Fibroblast of peridontal ligament (primary cell): Measurements from ENCODE around the gene ADAMTS19.
"Not testable (repeated sequence)": the region's sequence is repeated elsewhere in the genome, so short reads cannot be mapped to it uniquely, and the experiment has no call there.

Experiments used
- DNase-seq: peaks from one replicate; pipeline ENCODE4 v3.0.0-alpha.2; 2010; ENCODE audit errors: extremely low read depth

ADAMTS19 gene

DNA sequence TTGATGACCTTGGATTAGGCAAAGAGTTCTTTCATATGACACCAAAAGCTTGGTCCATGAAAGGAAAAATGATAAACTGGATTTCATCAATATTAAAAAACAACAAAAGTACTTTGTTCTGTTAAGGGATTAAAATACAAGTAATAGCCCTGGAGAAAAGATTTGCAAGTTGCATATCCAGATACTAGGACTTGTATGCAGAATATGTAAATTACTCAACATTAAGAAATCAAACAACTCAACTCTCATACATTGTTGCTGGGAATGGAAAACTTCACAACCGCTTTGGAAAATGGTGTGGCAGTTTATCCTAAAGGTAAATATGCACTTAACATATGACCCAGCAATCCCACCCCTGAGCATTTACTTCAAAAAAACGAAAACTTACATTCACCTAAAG is 112.0 kb downstream of the ADAMTS19 start:
- no peak for DNase-seq

DNA sequence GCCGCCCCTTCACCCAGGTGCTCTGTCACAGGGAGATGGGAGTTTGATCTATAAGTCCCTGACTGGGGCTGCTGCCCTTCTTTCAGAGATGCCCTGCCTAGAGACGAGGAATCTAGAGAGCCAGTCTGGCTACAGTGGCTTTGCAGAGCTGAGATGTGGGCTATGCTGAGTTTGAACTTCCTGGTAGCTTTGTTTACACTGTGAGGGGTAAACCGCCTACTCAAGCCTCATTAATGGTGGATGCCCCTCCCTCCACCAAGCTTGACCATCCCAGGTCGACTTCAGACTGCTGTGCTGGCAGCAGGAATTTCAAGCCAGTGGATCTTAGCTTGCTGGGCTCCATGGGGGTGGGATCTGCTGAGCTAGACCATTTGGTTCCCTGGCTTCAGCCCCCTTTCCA is 124.4 kb downstream of the ADAMTS19 start:
- not testable (repeated sequence) for DNase-seq

DNA sequence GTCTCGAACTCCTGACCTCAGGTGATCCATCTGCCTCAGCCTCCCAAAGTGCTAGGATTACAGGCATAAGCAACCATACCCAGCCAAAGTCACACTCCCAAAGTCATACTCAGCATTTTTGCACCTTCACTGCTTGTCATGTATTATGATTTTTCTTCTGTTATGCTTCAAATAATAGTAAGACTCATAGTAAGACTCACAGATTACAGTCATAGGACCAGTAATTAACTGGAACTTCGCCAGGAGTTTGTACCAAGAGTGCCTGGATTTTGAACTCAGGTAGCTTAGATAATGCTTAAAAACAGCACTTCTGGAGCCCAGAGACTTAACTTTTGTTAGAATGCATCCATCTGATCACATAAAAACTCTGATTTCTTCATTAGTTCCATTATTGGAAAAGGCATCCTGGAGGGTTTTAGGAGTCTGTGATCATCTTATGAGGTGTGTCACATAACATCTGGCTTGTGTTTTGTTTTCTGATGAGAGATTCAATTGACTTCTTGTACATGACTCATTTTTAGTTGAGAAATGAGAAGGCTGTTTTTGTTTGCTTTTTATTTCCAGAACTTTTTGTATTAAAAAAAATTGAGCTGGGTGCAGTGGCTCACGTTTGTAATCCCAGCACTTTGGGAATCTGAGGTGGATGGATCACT is 131.5 kb downstream of the ADAMTS19 start:
- no peak for DNase-seq

DNA sequence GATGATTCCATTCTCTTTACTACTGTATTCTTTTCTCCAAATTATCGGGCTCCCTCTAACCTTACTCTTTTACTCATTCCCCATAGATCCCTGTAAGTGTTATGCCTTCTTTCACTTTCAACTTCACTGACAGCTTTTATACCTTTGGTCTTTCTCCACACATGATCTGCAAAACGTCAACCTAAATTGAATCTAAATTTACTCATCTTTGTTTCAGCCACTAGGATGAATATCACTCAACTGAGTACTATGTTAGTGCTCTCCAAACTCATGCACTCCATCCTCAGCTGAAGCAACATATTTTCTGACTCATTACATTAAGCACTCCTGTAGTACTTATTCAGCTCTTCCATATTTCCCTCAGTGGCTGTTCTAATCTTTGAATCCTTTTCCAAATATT is 133.4 kb downstream of the ADAMTS19 start:
- DNase-seq: no peak

DNA sequence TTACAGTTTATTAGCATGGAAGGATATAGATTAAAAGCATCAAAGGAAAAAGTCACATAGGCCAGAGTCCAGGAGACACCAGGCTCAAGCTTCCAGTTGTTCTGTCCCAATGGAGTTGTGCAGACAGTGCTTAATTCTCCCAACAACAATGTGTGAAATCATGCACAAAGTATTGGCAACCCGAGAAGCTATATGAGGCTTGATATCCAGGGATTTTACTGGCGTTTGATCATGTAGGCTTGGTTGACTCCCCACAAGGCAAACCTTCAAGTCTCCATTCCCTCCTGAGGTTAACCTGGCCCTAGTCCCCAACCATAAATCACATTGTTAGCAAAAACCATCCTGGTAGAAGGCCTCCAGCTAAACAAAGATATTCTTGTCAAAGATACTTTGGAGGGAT is 141.5 kb downstream of the ADAMTS19 start:
- no peak for DNase-seq

- DNase-seq: no peak
These were observed 148.3 kb downstream of the ADAMTS19 start for GRCh38 chr5:129608350-129608749.

GRCh38 chr5:129609710-129610109 is 149.6 kb downstream of the ADAMTS19 start:
- no peak for DNase-seq

DNA sequence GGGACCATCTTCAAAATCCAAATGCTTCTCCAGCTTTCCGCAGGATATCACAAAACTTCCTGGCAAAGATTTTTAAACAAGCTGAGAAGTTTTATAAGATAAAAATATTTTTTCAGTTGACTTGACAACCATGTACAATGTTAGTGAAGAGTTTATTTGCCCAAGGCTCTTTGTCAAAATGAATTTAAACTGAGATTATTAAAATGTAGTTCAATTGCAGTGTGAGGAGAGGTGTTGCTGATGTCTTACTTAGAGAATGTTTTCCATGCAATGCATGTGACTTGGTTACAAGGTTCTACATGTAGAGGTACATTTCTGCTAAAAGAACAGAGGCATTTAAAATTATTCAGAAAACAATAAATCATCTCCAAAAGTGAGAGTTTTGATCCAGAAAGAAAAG is 156.4 kb downstream of the ADAMTS19 start:
- DNase-seq: no peak

GRCh38 chr5:129617206-129617605 is 157.1 kb downstream of the ADAMTS19 start:
- peak; percentile 5 for DNase-seq

DNA sequence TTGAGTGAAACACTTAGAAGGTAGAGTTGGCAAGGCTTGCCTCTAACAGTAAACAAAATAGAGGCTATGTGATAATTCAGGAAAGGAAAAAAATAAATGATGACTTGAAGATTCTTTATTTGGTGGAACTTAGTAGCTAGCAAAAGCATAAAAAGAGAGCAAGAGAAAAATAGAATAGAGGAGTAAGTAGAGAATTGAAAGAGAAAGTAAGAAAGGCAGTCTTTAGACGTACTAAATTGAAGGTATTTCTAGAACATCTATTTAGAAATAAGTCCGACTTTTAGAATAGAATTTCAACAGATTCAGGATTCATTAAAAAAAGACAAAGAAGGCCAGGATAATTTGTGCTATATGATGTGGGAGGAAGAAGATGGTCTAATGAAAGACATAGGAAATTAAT is 159.7 kb downstream of the ADAMTS19 start:
- peak; percentile 5 for DNase-seq

- no peak for DNase-seq
These were observed 162.4 kb downstream of the ADAMTS19 start for GRCh38 chr5:129622531-129622930.

- no peak for DNase-seq
These were observed 169.5 kb downstream of the ADAMTS19 start for GRCh38 chr5:129629575-129629974.

GRCh38 chr5:129630101-129630500 is 170.0 kb downstream of the ADAMTS19 start:
- DNase-seq: peak; percentile 6

DNA sequence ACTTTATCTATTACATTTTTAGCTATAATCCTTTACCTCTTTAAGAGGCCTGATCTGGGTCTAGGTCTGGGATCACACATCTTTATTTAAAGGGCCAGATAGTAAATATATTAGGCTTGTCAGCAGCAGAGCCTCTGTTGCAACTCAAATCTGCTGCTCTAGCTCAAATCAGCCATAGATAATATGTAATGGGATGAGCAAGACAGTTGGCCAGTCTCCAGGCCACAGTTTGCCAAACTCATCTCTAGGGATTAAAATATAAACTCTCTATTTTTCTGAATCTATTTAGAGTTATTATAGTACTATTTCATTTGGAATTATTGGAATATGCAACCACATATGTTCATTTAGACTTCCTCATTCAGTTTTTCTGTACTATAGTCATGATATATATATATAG is 171.9 kb downstream of the ADAMTS19 start:
- peak; percentile 13 for DNase-seq

DNA sequence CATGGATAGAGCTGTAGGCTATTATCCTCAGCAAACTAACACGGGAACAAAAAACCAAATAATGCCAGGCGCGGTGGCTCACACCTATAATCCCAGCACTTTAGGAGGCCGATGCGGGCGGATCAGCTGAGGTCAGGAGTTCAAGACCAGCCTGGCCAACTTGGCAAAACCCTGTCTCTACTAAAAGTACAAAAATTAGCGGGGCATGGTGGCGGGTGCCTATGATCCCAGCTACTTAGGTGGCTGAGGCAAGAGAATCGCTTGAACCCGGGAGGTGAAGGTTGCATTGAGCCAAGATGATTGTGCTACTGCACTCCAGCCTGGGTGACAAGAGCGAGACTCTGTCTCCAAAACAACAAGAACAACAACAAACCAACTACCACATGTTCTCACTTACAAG is 177.4 kb downstream of the ADAMTS19 start:
- DNase-seq: not testable (repeated sequence)

GRCh38 chr5:129639331-129639730 is 179.2 kb downstream of the ADAMTS19 start:
- DNase-seq: no peak

- no peak for DNase-seq
These were observed 192.4 kb downstream of the ADAMTS19 start for GRCh38 chr5:129652349-129653056.

DNA sequence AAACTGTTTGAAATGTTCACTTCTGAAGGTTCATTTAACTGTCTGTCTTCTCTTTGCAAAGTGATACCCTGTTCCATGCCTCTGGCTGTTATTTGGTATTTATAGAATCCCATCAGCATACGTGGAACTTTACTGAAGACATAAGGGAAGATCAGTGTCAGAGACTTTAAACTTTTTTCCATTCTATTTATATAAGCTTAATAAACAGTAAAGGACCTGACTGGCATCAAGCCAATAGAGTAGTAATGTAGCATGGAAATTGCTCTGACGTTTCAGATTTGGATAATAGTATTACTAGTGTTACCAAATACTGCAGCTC is 192.9 kb downstream of the ADAMTS19 start:
- DNase-seq: no peak

GRCh38 chr5:129653442-129653841 is 193.3 kb downstream of the ADAMTS19 start:
- DNase-seq: no peak

DNA sequence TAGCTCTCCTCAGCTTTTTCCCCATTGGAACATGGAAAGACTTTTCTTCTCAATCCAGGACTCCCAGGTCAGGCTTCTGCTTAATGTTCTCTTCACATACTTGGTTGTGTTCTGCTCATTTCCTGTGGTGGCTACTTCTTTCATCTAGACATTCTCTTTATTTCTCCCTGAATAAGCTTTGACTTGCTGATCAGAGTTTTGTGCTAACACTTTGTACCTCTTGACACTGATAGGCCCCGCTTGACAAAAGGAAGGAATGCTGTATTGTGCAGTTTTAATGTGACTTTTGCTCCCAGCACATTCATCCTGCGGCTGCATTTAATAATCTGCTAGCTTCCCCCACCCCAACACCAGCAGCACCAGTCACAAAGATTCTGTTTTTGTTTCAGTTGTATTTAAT is 196.9 kb downstream of the ADAMTS19 start:
- DNase-seq: no peak

- DNase-seq: no peak
These were observed 198.7 kb downstream of the ADAMTS19 start for GRCh38 chr5:129658801-129659200.

DNA sequence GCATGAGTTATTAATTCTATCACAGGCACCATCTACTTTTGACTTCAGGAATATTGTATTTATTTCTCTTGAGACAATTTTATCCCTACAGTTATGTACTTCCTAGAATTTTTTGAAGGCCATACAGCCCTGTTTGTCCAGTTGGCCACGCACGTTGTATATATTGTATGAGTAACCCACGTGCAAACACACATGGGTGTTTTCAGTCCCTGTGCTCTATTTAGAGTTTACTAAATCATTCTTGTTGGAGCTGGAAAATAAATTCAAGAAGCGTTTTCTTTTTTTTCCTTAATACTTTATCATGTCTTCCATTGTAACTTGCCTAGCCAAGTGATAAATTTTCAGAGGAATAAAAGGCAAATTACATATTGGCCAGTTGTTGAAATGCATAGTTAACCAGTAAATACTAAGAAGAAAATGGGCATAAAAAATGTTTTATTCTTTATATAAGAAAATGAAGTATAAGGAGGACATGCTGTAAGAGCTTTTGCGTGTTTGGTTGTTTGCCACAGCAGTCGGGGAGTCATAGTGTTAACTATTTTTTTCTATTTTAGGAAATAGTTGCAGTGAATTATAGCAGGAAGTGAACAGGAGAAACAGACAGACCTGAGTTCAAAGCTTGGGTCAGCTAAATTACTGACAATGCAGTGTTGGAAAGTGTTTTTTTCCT is 201.4 kb downstream of the ADAMTS19 start:
- DNase-seq: no peak

DNA sequence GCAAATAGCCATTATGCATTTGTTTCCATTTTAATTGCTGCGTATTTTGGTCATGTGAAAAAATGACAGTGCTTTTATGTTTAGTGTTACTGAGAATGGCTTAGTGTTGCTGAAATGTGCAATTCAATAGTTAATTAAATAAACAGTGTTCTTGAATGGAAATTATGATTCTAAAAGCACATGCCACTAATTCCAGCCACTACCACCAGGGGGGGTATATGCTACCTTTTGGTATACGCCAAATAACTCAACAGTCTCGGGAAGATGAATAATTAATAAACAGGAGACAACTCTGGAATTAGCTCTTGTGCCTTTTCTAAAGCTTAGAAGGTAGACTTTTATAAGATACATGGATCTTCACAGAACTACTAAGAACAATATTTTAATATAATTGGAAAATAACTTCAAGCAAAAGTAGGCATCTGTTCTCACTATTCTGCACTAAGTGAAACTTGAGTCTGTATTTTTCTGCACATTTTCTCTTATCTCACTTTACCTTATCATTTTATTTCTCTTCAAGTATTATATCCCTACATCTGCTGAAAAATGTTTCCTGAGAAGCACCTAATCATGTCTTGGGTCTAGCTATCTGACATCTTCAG is 204.3 kb downstream of the ADAMTS19 start:
- DNase-seq: peak; percentile 61
